Measurements from ENCODE around the gene EVX2. TPM values are rescaled to one million over a fixed set of nuclear protein-coding genes. Genes with fewer than 3 reads are reported as not detected.

Gene EVX2
- total and polyA plus RNA-seq, 2 of the 4 experiments (the other 2 are of a cell fraction), result not detected

GRCh38 chr2:176130147-176130956 lies 46.6 kb upstream of the EVX2 start:
- Histone ChIP-seq H3K27ac (ENCODE audit: insufficient read depth, low read length) (no peak overlapping the region), H2BK20ac (ENCODE audit: low read depth, low read length) (no peak overlapping the region), H3K4ac (ENCODE audit: low read depth, low read length) (no peak overlapping the region), H2AK5ac (ENCODE audit: low read depth, low read length) (no peak overlapping the region), H4K91ac (ENCODE audit: insufficient read depth, low read depth, low read length) (no peak overlapping the region), H2BK5ac (ENCODE audit: low read depth, low read length, poor library complexity, severe bottlenecking) (no peak overlapping the region), H4K5ac (ENCODE audit: low read depth, low read length) (no peak overlapping the region), H4K8ac (ENCODE audit: low read depth in 2 of 2, low read length in 2 of 2) (no peak overlapping the region), H2BK15ac (ENCODE audit: low read depth, low read length) (no peak overlapping the region), H3K18ac (ENCODE audit: low read depth, low read length) (no peak overlapping the region), H2BK120ac (ENCODE audit: low read depth, low read length) (no peak overlapping the region), H3K36me3 (ENCODE audit: control insufficient read depth, insufficient read depth, low read length) (no peaks in the 10 kb centered on the region), H3K56ac (ENCODE audit: extremely low read depth, insufficient read depth, low read length) (no peak overlapping the region), H3K79me1 (ENCODE audit: low read depth in 1 of 2, low read length in 2 of 2) (no peaks in the 10 kb centered on the region), H4K20me1 (ENCODE audit: insufficient read depth, low read length) (no peaks in the 10 kb centered on the region), H3K23ac (ENCODE audit: low read depth, low read length) (peak overlapping the region; percentile 51; the same call in 1 of the 2 replicates), H3K4me1 (ENCODE audit: control insufficient read depth, insufficient read depth, low read length) (no peaks in the 10 kb centered on the region), H3K9me3 (ENCODE audit: control insufficient read depth, insufficient read depth, low read length) (no peaks in the 10 kb centered on the region; the same call in none of the 2 replicates), H3K27me3 (ENCODE audit: control insufficient read depth, insufficient read depth, low read length) (peaks cover 86% of the 10 kb centered on the region), H3K9me1 (ENCODE audit: insufficient read depth, low read length) (no peaks in the 10 kb centered on the region), H3K4me3 (ENCODE audit: insufficient read depth, low read depth, low read length) (peak overlapping the region; percentile 7; the same call in 1 of the 2 replicates), H2AK9ac (replicated peaks; ENCODE audit: low read depth, low read length, poor library complexity) (no peak overlapping the region), H2AFZ (replicated peaks; ENCODE audit: low read length, poor library complexity) (peak overlapping the region; percentile 66), H3K4me2 (ENCODE audit: low read depth, low read length) (peak overlapping the region; percentile 39; the same call in 1 of the 2 replicates), H3K14ac (replicated peaks; ENCODE audit: low read depth, low read length) (no peak overlapping the region), H3K9ac (ENCODE audit: low read depth, low read length) (no peak overlapping the region)
- WGBS, 2 experiments (ENCODE audit: extremely low coverage in 2 of 2, insufficient read length in 1 of 2), result 0% methylated on average over 44 of the region's 100 CpGs; no CpG with 5 or more reads in 1 of the 2 experiments
- dilution Hi-C loops (cut with HindIII; ENCODE audit: low sequenced_read_pairs, unreplicated experiment), result no loop called here
- in situ Hi-C loops (cut with MboI; ENCODE audit: low sequenced_read_pairs), result no loop called here
- POLR2A ChIA-PET (ENCODE audit: unreplicated experiment), result no interaction called here
- CTCF ChIA-PET, result interaction anchor here (1.3 to 1.7 kb wide), 3 partner anchors 9 to 1019 kb away, joined by 3 to 6 read pairs (median 3); no protein-coding TSS in a partner anchor
- peak; percentile 48 for ATAC-seq (ENCODE audit: low read depth)
- intact Hi-C loops (cut with micrococcal nuclease), result no loop called here
- TF ChIP-seq BHLHE40 (IDR thresholded peaks at IDR 0.05; ENCODE audit: low read depth, low read length), result no peak
- BruUV-seq (replicated peaks), result no TSS peak
- no peak for DNase-seq

All from IMR-90 (cell line).